Thoracic aorta (tissue), 2 donors: ENCODE data around the gene ZFPM1. TPM values are rescaled to one million over a fixed set of nuclear protein-coding genes. Genes with fewer than 3 reads are reported as not detected.

ENCODE experiments used
- ATAC-seq: fragments of 150-250 bp; one replicate; pipeline ENCODE4 v1.8.0; 2017; ENCODE audit warnings: low read depth; ENCODE audit not compliant: insufficient number of reproducible peaks, low FRiP score
- DNase-seq: peaks from one replicate; pipeline ENCODE4 v3.0.0-alpha.2; 2020; ENCODE audit warnings: low spot score
- H3K27ac ChIP-seq, 2 donors: fragments of 200-600 bp; sonication (generic); 1 replicate in 1 of 2; 2 replicates in 1 of 2; pipeline ENCODE4 v1.5.1; 2016; ENCODE audit warnings: mild to moderate bottlenecking in 2 of 2, moderate library complexity in 2 of 2
- H3K27me3 ChIP-seq: fragments of 200-600 bp; sonication (generic); replicated peaks from 2 replicates; pipeline ENCODE4 v1.6.0; 2016; ENCODE audit warnings: mild to moderate bottlenecking; ENCODE audit not compliant: insufficient read depth
- H3K36me3 ChIP-seq: fragments of 200-600 bp; sonication (generic); one replicate; pipeline ENCODE4 v1.5.1; 2016
- H3K4me1 ChIP-seq, 2 donors: fragments of 200-600 bp; sonication (generic); 1 replicate in 1 of 2; 2 replicates in 1 of 2; pipeline versions ENCODE4 v1.5.1 to v1.6.0; 2016; ENCODE audit warnings: low read depth in 2 of 2, mild to moderate bottlenecking in 1 of 2; ENCODE audit not compliant: control insufficient read depth in 1 of 2
- H3K4me3 ChIP-seq: fragments of 200-600 bp; sonication (generic); 2 replicates; pipeline ENCODE4 v1.5.1; 2016; ENCODE audit warnings: mild to moderate bottlenecking
- H3K9me3 ChIP-seq: fragments of 200-600 bp; sonication (generic); 2 replicates; pipeline ENCODE4 v1.5.1; 2016
- total RNA-seq, 2 donors: library from RNA; depleted of rRNA; stranded (reverse); fragments of >200 nt; gene quantifications; one replicate each; pipeline versions ENCODE4 v1.1.0 to v1.2.3, GENCODE V29; 2016
- TF ChIP-seq, protein P1 (sequence below): fragments of 200-600 bp; sonication (generic); IDR thresholded peaks from one replicate; pipeline ENCODE4 v1.5.1; 2019; ENCODE audit warnings: antibody characterized with exemption

Gene ZFPM1
- total RNA-seq, 2 donors from 2014 or later = 1.8 to 2.5 TPM

DNA sequence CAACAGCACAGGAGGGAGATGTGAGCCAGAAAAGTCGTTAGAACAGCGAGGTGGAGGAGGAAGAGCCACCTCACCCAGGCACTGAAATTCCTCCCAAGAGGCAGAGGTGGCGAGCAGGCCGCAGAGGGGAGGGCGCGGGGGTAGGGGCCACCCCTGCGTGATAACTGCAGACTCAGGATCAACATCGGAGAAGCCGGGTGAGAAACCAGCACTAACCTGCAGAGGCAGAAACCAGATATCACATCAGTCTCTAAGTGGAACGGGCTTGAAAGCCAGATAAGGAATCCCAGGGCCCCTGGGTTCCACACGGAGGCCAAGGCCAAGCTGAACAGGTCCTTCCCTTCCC is 77.8 kb downstream of the ZFPM1 start:
- H3K4me1 ChIP-seq = peaks cover 6 to 10% of the 10 kb centered on the region in 2 donors
- ATAC-seq = no peak

DNA sequence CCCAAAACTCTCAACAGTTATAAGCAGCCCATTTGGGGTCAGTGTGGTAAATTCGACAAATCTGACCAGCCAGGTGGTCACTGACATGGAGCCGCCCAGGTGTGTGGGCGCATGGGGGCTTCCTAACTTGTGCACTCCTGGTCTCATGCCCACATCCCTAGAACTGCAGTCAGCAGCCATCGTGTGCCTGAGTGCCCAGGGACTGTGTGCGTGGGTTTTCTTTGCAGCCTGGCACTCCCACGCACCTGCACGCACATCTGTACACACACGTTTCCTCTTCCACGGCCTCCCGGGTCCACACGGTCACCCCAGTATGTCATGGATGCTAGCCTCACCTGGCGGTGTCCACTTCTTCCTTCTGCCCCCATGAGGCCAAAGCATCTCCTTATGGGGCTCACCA is 78.3 kb downstream of the ZFPM1 start:
- H3K4me1 ChIP-seq = peaks cover 6 to 10% of the 10 kb centered on the region in 2 donors
- no peaks in the 10 kb centered on the region for H3K27me3 ChIP-seq
- H3K4me3 ChIP-seq = no peak overlapping the region
- ATAC-seq (no peak), DNase-seq (no peak)
- TF ChIP-seq, protein P1, sequence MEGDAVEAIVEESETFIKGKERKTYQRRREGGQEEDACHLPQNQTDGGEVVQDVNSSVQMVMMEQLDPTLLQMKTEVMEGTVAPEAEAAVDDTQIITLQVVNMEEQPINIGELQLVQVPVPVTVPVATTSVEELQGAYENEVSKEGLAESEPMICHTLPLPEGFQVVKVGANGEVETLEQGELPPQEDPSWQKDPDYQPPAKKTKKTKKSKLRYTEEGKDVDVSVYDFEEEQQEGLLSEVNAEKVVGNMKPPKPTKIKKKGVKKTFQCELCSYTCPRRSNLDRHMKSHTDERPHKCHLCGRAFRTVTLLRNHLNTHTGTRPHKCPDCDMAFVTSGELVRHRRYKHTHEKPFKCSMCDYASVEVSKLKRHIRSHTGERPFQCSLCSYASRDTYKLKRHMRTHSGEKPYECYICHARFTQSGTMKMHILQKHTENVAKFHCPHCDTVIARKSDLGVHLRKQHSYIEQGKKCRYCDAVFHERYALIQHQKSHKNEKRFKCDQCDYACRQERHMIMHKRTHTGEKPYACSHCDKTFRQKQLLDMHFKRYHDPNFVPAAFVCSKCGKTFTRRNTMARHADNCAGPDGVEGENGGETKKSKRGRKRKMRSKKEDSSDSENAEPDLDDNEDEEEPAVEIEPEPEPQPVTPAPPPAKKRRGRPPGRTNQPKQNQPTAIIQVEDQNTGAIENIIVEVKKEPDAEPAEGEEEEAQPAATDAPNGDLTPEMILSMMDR = no peak
- H3K9me3 ChIP-seq = no peaks in the 10 kb centered on the region
- H3K27ac ChIP-seq = no peak overlapping the region
- H3K36me3 ChIP-seq = no peaks in the 10 kb centered on the region

More for the DNA sequence above, 77.8 kb downstream of the ZFPM1 start:
- DNase-seq = no peak
- Histone ChIP-seq H3K27ac (no peak overlapping the region), H3K36me3 (no peaks in the 10 kb centered on the region), H3K27me3 (no peaks in the 10 kb centered on the region), H3K4me3 (no peak overlapping the region), H3K9me3 (no peaks in the 10 kb centered on the region)
- TF ChIP-seq, protein P1 = no peak

DNA sequence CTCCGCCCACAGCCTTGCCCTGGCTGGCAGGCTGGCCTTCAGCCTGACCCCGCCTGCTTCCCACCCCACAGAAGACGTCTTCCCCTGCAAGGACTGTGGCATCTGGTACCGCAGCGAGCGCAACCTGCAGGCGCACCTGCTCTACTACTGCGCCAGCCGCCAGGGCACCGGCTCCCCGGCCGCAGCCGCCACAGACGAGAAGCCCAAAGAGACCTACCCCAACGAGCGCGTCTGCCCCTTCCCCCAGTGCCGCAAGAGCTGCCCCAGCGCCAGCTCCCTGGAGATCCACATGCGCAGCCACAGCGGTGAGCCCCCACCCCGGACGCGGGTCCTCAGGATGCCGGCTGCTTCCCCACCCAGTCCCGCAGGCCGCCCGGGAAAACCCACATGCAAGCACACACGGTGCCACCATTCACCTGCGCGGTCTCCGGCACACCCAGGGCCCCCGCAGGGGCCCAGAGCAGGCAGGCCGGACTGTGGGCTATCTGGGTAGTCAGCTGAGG is 78.9 kb downstream of the ZFPM1 start:
- TF ChIP-seq, protein P1 = no peak
- Histone ChIP-seq H3K27me3 (no peaks in the 10 kb centered on the region), H3K4me1 (peaks cover 6 to 10% of the 10 kb centered on the region in 2 donors), H3K27ac (no peak overlapping the region), H3K36me3 (no peaks in the 10 kb centered on the region), H3K9me3 (no peaks in the 10 kb centered on the region), H3K4me3 (no peak overlapping the region)
- ATAC-seq (no peak), DNase-seq (no peak)

DNA sequence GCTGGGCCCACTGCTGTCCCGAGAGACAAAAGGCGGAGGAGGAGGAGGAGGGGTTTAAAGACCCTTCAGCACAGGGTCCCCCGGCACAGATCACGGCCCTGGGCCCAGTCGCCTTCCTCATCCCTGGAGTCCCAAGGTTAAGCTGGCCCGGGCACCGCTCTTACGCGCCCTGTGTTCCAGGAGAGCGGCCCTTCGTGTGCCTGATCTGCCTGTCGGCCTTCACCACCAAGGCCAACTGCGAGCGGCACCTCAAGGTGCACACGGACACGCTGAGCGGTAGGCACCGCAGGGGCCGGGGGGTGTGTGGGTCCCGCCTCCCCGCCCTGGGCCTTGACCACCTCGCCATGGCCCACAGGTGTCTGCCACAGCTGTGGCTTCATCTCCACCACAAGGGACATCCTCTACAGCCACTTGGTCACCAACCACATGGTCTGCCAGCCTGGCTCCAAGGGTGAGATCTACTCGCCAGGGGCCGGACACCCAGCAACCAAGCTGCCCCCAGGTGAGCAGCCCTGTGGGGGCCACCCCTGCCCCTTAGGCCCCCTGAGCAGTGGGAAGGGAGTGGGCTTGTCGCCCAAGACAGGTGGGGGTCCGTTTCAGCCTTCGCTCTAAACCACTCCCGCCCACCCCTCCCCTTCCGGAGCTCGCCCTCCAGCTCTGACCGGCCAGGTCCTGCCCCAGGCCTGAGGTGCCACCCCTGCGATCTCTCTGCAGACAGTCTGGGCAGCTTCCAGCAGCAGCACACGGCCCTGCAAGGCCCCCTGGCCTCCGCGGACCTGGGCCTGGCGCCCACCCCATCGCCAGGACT is 79.6 kb downstream of the ZFPM1 start:
- Histone ChIP-seq H3K4me3 (peak overlapping the region; percentile 56), H3K27me3 (no peaks in the 10 kb centered on the region), H3K36me3 (no peaks in the 10 kb centered on the region), H3K27ac (no peak overlapping the region), H3K4me1 (peaks cover 6 to 10% of the 10 kb centered on the region in 2 donors), H3K9me3 (no peaks in the 10 kb centered on the region)
- TF ChIP-seq, protein P1 = no peak
- no peak for ATAC-seq
- DNase-seq = no peak

DNA sequence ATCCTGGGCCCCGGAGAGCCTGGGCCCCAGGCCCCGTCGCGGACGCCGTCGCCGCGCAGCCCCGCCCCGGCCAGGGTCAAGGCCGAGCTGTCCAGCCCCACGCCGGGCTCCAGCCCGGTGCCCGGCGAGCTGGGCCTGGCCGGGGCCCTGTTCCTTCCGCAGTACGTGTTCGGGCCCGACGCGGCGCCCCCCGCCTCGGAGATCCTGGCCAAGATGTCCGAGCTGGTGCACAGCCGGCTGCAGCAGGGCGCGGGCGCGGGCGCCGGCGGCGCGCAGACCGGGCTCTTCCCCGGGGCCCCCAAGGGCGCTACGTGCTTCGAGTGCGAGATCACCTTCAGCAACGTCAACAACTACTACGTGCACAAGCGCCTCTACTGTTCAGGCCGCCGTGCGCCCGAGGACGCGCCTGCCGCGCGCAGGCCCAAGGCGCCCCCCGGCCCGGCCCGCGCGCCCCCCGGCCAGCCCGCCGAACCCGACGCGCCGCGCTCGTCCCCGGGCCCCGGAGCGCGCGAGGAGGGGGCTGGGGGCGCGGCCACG is 80.4 kb downstream of the ZFPM1 start:
- peaks cover 6 to 10% of the 10 kb centered on the region in 2 donors for H3K4me1 ChIP-seq
- no peaks in the 10 kb centered on the region for H3K27me3 ChIP-seq
- TF ChIP-seq, protein P1 = no peak
- no peak for DNase-seq
- H3K9me3 ChIP-seq = no peaks in the 10 kb centered on the region
- H3K36me3 ChIP-seq = no peaks in the 10 kb centered on the region
- no peak for ATAC-seq
- no peak overlapping the region for H3K27ac ChIP-seq
- H3K4me3 ChIP-seq = peak overlapping the region; percentile 56
